Measurements from ENCODE around the gene KCNF1.

KCNF1 gene

GRCh38 chr2:10917927-10918326 lies 6.2 kb downstream of the KCNF1 start:
- no peak for DNase-seq (ENCODE audit: low spot score)
- TF ChIP-seq CTCF (IDR thresholded peaks at IDR 0.05; ENCODE audit: borderline replicate concordance, control extremely low read depth, extremely low read depth, insufficient read depth, missing control alignments): no peak
- in situ Hi-C loops (cut with MboI; ENCODE audit: low sequenced_read_pairs, unreplicated experiment): no loop called here

GRCh38 chr2:10918661-10919409 lies 7.1 kb downstream of the KCNF1 start:
- TF ChIP-seq CTCF (IDR thresholded peaks at IDR 0.05; ENCODE audit: borderline replicate concordance, control extremely low read depth, extremely low read depth, insufficient read depth, missing control alignments): no peak
- in situ Hi-C loops (cut with MboI; ENCODE audit: low sequenced_read_pairs, unreplicated experiment): no loop called here
- no peak for DNase-seq (ENCODE audit: low spot score)

- in situ Hi-C loops (cut with MboI; ENCODE audit: low sequenced_read_pairs, unreplicated experiment): no loop called here
- no peak for TF ChIP-seq CTCF (IDR thresholded peaks at IDR 0.05; ENCODE audit: borderline replicate concordance, control extremely low read depth, extremely low read depth, insufficient read depth, missing control alignments)
- DNase-seq (ENCODE audit: low spot score): no peak
These were observed 7.7 kb downstream of the KCNF1 start for GRCh38 chr2:10919410-10919770.

- no peak for TF ChIP-seq CTCF (IDR thresholded peaks at IDR 0.05; ENCODE audit: borderline replicate concordance, control extremely low read depth, extremely low read depth, insufficient read depth, missing control alignments)
- in situ Hi-C loops (cut with MboI; ENCODE audit: low sequenced_read_pairs, unreplicated experiment): no loop called here
- no peak for DNase-seq (ENCODE audit: low spot score)
These were observed 8.3 kb downstream of the KCNF1 start for GRCh38 chr2:10919771-10920621.

- no peak for TF ChIP-seq CTCF (IDR thresholded peaks at IDR 0.05; ENCODE audit: borderline replicate concordance, control extremely low read depth, extremely low read depth, insufficient read depth, missing control alignments)
- no peak for DNase-seq (ENCODE audit: low spot score)
- in situ Hi-C loops (cut with MboI; ENCODE audit: low sequenced_read_pairs, unreplicated experiment): no loop called here
These were observed 9.1 kb downstream of the KCNF1 start for GRCh38 chr2:10920764-10921388.

- in situ Hi-C loops (cut with MboI; ENCODE audit: low sequenced_read_pairs, unreplicated experiment): no loop called here
- TF ChIP-seq CTCF (IDR thresholded peaks at IDR 0.05; ENCODE audit: borderline replicate concordance, control extremely low read depth, extremely low read depth, insufficient read depth, missing control alignments): no peak
- no peak for DNase-seq (ENCODE audit: low spot score)
These were observed 9.8 kb downstream of the KCNF1 start for GRCh38 chr2:10921525-10921924.

Measured in GM13976 (cell line).